ENCODE measurements around the gene FER1L5. TPM values are rescaled to one million over a fixed set of nuclear protein-coding genes. Genes with fewer than 3 reads are reported as not detected.

Gene FER1L5
- total and polyA plus RNA-seq, 9 of the 15 experiments (the other 6 are each of a cell fraction or from before 2014, with no cell fraction given): 0.01 TPM; not detected in 6

DNA sequence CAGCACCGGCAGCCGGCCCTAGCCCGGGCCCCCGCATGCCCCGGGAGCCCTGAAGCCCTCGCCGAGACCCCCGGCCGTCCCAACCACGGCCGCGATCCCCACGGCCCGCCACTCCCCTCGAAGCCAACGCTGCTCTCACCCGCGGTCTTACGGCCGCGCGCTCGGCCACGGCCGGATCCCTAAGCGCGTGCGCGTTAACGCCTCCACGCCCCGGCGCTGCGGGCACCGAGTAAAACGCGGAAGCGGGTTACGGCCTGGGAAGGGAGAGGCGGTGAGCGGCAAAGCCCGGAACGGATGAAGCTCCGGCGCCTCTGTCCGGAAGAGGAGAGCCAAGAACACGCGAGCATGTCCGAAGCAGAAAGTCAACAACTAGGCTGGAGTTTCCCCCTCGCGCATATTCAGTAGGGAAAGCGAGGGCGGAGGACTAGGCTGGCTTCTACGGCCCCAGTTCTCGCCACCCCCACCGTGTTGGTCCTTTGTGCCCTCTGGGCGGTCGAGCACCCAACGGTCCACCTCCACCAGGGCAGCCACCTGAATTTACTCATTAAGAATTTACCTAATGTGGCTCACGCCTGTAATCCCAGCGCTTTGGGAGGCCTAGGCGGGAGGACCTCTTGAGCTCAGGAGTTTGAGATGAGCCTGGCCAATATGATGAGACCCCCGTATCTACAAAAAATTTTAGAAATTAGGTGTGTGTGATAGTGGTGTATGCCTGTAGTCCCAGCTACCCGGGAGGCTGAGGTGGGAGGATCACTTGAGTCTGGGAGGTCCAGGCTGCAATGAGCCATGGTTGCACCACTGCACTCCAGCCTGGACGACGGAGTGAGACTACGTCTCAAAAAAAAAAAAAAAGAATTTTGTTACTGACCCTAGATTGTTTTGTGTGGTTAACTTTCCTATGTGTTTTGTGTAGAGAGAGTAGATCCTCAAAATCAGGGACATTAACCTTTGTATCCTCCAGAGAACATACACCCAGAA lies 4.1 kb upstream of the FER1L5 start, which contains the start of gene KANSL3 (continued):
- TF ChIP-seq, protein P1, sequence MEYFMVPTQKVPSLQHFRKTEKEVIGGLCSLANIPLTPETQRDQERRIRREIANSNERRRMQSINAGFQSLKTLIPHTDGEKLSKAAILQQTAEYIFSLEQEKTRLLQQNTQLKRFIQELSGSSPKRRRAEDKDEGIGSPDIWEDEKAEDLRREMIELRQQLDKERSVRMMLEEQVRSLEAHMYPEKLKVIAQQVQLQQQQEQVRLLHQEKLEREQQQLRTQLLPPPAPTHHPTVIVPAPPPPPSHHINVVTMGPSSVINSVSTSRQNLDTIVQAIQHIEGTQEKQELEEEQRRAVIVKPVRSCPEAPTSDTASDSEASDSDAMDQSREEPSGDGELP (CRISPR knock-in tag; IDR thresholded peaks at IDR 0.05; ENCODE audit: borderline replicate concordance): peak; percentile 88
- TF ChIP-seq, protein P2, sequence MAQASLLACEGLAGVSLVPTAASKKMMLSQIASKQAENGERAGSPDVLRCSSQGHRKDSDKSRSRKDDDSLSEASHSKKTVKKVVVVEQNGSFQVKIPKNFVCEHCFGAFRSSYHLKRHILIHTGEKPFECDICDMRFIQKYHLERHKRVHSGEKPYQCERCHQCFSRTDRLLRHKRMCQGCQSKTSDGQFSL (CRISPR knock-in tag; IDR thresholded peaks at IDR 0.05): 0 out of 2 replicates have a peak, but pooled peaks have one; percentile 57
- TF ChIP-seq, protein P2 (tag; IDR thresholded peaks at IDR 0.05): no peak
- TF ChIP-seq, protein P3, sequence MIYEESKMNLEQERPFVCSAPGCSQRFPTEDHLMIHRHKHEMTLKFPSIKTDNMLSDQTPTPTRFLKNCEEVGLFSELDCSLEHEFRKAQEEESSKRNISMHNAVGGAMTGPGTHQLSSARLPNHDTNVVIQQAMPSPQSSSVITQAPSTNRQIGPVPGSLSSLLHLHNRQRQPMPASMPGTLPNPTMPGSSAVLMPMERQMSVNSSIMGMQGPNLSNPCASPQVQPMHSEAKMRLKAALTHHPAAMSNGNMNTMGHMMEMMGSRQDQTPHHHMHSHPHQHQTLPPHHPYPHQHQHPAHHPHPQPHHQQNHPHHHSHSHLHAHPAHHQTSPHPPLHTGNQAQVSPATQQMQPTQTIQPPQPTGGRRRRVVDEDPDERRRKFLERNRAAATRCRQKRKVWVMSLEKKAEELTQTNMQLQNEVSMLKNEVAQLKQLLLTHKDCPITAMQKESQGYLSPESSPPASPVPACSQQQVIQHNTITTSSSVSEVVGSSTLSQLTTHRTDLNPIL (CRISPR knock-in tag; IDR thresholded peaks at IDR 0.05): no peak
- TF ChIP-seq MCM5 (IDR thresholded peaks at IDR 0.05; ENCODE audit: low read depth) (no peak), XRCC4 (IDR thresholded peaks at IDR 0.05; ENCODE audit: extremely low read depth, insufficient read depth, insufficient read length) (no peak), SMAD4 (CRISPR knock-in tag; conservative IDR thresholded peaks at IDR 0.05) (peak; percentile 84), ARID2 (IDR thresholded peaks at IDR 0.05) (no peak)
- TF ChIP-seq, protein P4, sequence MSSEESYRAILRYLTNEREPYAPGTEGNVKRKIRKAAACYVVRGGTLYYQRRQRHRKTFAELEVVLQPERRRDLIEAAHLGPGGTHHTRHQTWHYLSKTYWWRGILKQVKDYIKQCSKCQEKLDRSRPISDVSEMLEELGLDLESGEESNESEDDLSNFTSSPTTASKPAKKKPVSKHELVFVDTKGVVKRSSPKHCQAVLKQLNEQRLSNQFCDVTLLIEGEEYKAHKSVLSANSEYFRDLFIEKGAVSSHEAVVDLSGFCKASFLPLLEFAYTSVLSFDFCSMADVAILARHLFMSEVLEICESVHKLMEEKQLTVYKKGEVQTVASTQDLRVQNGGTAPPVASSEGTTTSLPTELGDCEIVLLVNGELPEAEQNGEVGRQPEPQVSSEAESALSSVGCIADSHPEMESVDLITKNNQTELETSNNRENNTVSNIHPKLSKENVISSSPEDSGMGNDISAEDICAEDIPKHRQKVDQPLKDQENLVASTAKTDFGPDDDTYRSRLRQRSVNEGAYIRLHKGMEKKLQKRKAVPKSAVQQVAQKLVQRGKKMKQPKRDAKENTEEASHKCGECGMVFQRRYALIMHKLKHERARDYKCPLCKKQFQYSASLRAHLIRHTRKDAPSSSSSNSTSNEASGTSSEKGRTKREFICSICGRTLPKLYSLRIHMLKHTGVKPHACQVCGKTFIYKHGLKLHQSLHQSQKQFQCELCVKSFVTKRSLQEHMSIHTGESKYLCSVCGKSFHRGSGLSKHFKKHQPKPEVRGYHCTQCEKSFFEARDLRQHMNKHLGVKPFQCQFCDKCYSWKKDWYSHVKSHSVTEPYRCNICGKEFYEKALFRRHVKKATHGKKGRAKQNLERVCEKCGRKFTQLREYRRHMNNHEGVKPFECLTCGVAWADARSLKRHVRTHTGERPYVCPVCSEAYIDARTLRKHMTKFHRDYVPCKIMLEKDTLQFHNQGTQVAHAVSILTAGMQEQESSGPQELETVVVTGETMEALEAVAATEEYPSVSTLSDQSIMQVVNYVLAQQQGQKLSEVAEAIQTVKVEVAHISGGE (CRISPR knock-in tag; IDR thresholded peaks at IDR 0.05): peak in 2 of 3 experiments; percentile 40 to 57; a peak in 3 of 6 replicates
- TF ChIP-seq, protein P5, sequence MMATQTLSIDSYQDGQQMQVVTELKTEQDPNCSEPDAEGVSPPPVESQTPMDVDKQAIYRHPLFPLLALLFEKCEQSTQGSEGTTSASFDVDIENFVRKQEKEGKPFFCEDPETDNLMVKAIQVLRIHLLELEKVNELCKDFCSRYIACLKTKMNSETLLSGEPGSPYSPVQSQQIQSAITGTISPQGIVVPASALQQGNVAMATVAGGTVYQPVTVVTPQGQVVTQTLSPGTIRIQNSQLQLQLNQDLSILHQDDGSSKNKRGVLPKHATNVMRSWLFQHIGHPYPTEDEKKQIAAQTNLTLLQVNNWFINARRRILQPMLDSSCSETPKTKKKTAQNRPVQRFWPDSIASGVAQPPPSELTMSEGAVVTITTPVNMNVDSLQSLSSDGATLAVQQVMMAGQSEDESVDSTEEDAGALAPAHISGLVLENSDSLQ (IDR thresholded peaks at IDR 0.05): peak; percentile 50
- TF ChIP-seq, protein P6, sequence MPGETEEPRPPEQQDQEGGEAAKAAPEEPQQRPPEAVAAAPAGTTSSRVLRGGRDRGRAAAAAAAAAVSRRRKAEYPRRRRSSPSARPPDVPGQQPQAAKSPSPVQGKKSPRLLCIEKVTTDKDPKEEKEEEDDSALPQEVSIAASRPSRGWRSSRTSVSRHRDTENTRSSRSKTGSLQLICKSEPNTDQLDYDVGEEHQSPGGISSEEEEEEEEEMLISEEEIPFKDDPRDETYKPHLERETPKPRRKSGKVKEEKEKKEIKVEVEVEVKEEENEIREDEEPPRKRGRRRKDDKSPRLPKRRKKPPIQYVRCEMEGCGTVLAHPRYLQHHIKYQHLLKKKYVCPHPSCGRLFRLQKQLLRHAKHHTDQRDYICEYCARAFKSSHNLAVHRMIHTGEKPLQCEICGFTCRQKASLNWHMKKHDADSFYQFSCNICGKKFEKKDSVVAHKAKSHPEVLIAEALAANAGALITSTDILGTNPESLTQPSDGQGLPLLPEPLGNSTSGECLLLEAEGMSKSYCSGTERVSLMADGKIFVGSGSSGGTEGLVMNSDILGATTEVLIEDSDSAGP (CRISPR knock-in tag; IDR thresholded peaks at IDR 0.05): peak; percentile 84
- TF ChIP-seq, protein P7, sequence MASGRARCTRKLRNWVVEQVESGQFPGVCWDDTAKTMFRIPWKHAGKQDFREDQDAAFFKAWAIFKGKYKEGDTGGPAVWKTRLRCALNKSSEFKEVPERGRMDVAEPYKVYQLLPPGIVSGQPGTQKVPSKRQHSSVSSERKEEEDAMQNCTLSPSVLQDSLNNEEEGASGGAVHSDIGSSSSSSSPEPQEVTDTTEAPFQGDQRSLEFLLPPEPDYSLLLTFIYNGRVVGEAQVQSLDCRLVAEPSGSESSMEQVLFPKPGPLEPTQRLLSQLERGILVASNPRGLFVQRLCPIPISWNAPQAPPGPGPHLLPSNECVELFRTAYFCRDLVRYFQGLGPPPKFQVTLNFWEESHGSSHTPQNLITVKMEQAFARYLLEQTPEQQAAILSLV (tag; IDR thresholded peaks at IDR 0.05): 0 out of 2 replicates have a peak, but pooled peaks have one; percentile 23
